DOHH2 (cell line): ENCODE measurements around the gene USP48.
A peak's percentile ranks its signal among the peaks of the same experiment; 100 is the strongest.
"Not testable (repeated sequence)": the region's sequence is repeated elsewhere in the genome, so short reads cannot be mapped to it uniquely, and the experiment has no call there.

Experiments used
- H3F3A ChIP-seq: fragments of 200-600 bp; sonication (generic), shearing (Covaris generic); 2 replicates; pipeline ENCODE4 v1.6.0; 2016; ENCODE audit warnings: antibody characterized with exemption, mild to moderate bottlenecking; ENCODE audit not compliant: control insufficient read depth, insufficient read depth
- H3K27ac ChIP-seq: fragments of 200-600 bp; sonication (generic); 2 replicates; pipeline ENCODE4 v1.5.1; 2014; ENCODE audit warnings: low read depth, mild to moderate bottlenecking, low read length, moderate library complexity
- H3K27me3 ChIP-seq: fragments of 200-600 bp; sonication (generic); 2 replicates; pipeline ENCODE4 v1.6.1; 2014; ENCODE audit warnings: mild to moderate bottlenecking, low read length, mixed read lengths; ENCODE audit not compliant: control insufficient read depth
- H3K36me3 ChIP-seq: fragments of 200-600 bp; sonication (generic); 2 replicates; pipeline ENCODE4 v1.6.1; 2014; ENCODE audit warnings: mild to moderate bottlenecking, low read length, moderate library complexity, mixed read lengths; ENCODE audit not compliant: control insufficient read depth
- H3K4me1 ChIP-seq: fragments of 200-600 bp; sonication (generic); 2 replicates; pipeline ENCODE4 v1.6.1; 2014; ENCODE audit warnings: mild to moderate bottlenecking, low read length, mixed read lengths; ENCODE audit not compliant: control insufficient read depth
- H3K4me2 ChIP-seq: fragments of 200-600 bp; sonication (generic); 2 replicates; pipeline ENCODE4 v1.6.0; 2014; ENCODE audit warnings: mild to moderate bottlenecking, low read length, moderate library complexity
- H3K4me3 ChIP-seq: fragments of 200-600 bp; sonication (generic); 2 replicates; pipeline ENCODE4 v1.5.1; 2014; ENCODE audit warnings: mild to moderate bottlenecking, low read length, mixed read lengths
- H3K79me2 ChIP-seq: fragments of 200-600 bp; sonication (generic); 2 replicates; pipeline ENCODE4 v1.6.1; 2014; ENCODE audit warnings: mild to moderate bottlenecking, low read length, mixed read lengths; ENCODE audit not compliant: control insufficient read depth
- H3K9me2 ChIP-seq: fragments of 200-600 bp; sonication (generic); replicated peaks from 2 replicates; pipeline ENCODE4 v1.6.1; 2014; ENCODE audit warnings: mild to moderate bottlenecking, low read length, mixed read lengths; ENCODE audit not compliant: control insufficient read depth
- H3K9me3 ChIP-seq: fragments of 200-600 bp; sonication (generic); 2 replicates; pipeline ENCODE4 v1.6.1; 2014; ENCODE audit warnings: antibody characterized with exemption, low read length, mixed read lengths; ENCODE audit not compliant: control insufficient read depth, insufficient read depth
- H4K20me1 ChIP-seq: fragments of 200-600 bp; sonication (generic); 2 replicates; pipeline ENCODE4 v1.6.0; 2014; ENCODE audit warnings: low read depth, mild to moderate bottlenecking, antibody characterized with exemption, low read length, moderate library complexity; ENCODE audit not compliant: control insufficient read depth, insufficient read depth
- CTCF ChIP-seq: fragments of 200-600 bp; sonication (generic); IDR thresholded peaks from one replicate; pipeline ENCODE4 v1.5.1; 2014; ENCODE audit warnings: antibody characterized with exemption, mild to moderate bottlenecking, low read depth, low read length; ENCODE audit not compliant: poor library complexity, severe bottlenecking
- EZH2phosphoT487 ChIP-seq: fragments of 200-600 bp; sonication (generic); IDR thresholded peaks from 2 replicates; pipeline ENCODE4 v1.6.1; 2017; ENCODE audit warnings: borderline replicate concordance, mild to moderate bottlenecking, antibody characterized with exemption, low read length, moderate library complexity, mixed read lengths

Gene USP48

GRCh38 chr1:21779613-21780521 is 3.1 kb downstream of the USP48 start:
- 0 out of 2 replicates have a peak, but pooled peaks cover 5% of the 10 kb centered on the region for H3F3A ChIP-seq
- H3K4me1 ChIP-seq, result peaks cover 39% of the 10 kb centered on the region
- H3K9me2 ChIP-seq, result no peaks in the 10 kb centered on the region
- H3K27ac ChIP-seq, result no peak overlapping the region
- peak overlapping the region; percentile 56 for H3K4me2 ChIP-seq
- TF ChIP-seq CTCF (no peak), EZH2phosphoT487 (no peak)
- peak overlapping the region; percentile 40 for H3K4me3 ChIP-seq
- peaks cover 10% of the 10 kb centered on the region for H4K20me1 ChIP-seq
- peaks cover 80% of the 10 kb centered on the region for H3K79me2 ChIP-seq
- peaks cover 10% of the 10 kb centered on the region for H3K36me3 ChIP-seq
- H3K27me3 ChIP-seq, result no peaks in the 10 kb centered on the region
- no peaks in the 10 kb centered on the region for H3K9me3 ChIP-seq

GRCh38 chr1:21778405-21778727 is 4.6 kb downstream of the USP48 start:
- Histone ChIP-seq H3K27me3 (no peaks in the 10 kb centered on the region), H3K4me3 (no peak overlapping the region), H3K9me3 (no peaks in the 10 kb centered on the region), H4K20me1 (peaks cover 13% of the 10 kb centered on the region), H3F3A (0 out of 2 replicates have a peak, but pooled peaks cover 5% of the 10 kb centered on the region), H3K4me2 (no peak overlapping the region), H3K27ac (no peak overlapping the region), H3K4me1 (peaks cover 44% of the 10 kb centered on the region), H3K9me2 (no peaks in the 10 kb centered on the region), H3K36me3 (peaks cover 10% of the 10 kb centered on the region), H3K79me2 (peaks cover 95% of the 10 kb centered on the region)
- TF ChIP-seq CTCF (no peak), EZH2phosphoT487 (no peak)

GRCh38 chr1:21776925-21777324 is 6.0 kb downstream of the USP48 start:
- H3K79me2 ChIP-seq, result peaks cover 99% of the 10 kb centered on the region
- H3K27ac ChIP-seq, H3F3A ChIP-seq, H3K4me3 ChIP-seq, H3K27me3 ChIP-seq, H3K36me3 ChIP-seq, H3K9me3 ChIP-seq, H3K9me2 ChIP-seq, H3K4me2 ChIP-seq: not testable (repeated sequence)
- peaks cover 13% of the 10 kb centered on the region for H4K20me1 ChIP-seq
- peaks cover 48% of the 10 kb centered on the region for H3K4me1 ChIP-seq

GRCh38 chr1:21775985-21776562 is 6.9 kb downstream of the USP48 start:
- peaks cover 99% of the 10 kb centered on the region for H3K79me2 ChIP-seq
- H3K9me3 ChIP-seq, result no peaks in the 10 kb centered on the region
- no peaks in the 10 kb centered on the region for H3K27me3 ChIP-seq
- H3F3A ChIP-seq, result 0 out of 2 replicates have a peak, but pooled peaks cover 3% of the 10 kb centered on the region
- peaks cover 44% of the 10 kb centered on the region for H3K4me1 ChIP-seq
- no peak overlapping the region for H3K27ac ChIP-seq
- no peak overlapping the region for H3K4me3 ChIP-seq
- H4K20me1 ChIP-seq, result peaks cover 13% of the 10 kb centered on the region
- peaks cover 4% of the 10 kb centered on the region; the same call in 1 of the 2 replicates for H3K36me3 ChIP-seq
- no peaks in the 10 kb centered on the region for H3K9me2 ChIP-seq
- H3K4me2 ChIP-seq, result no peak overlapping the region
- TF ChIP-seq EZH2phosphoT487 (no peak), CTCF (no peak)
